ENCODE results near the gene MTFR2.

- TF ChIP-seq, protein P1, sequence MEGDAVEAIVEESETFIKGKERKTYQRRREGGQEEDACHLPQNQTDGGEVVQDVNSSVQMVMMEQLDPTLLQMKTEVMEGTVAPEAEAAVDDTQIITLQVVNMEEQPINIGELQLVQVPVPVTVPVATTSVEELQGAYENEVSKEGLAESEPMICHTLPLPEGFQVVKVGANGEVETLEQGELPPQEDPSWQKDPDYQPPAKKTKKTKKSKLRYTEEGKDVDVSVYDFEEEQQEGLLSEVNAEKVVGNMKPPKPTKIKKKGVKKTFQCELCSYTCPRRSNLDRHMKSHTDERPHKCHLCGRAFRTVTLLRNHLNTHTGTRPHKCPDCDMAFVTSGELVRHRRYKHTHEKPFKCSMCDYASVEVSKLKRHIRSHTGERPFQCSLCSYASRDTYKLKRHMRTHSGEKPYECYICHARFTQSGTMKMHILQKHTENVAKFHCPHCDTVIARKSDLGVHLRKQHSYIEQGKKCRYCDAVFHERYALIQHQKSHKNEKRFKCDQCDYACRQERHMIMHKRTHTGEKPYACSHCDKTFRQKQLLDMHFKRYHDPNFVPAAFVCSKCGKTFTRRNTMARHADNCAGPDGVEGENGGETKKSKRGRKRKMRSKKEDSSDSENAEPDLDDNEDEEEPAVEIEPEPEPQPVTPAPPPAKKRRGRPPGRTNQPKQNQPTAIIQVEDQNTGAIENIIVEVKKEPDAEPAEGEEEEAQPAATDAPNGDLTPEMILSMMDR (IDR thresholded peaks at IDR 0.05): no peak
- TF ChIP-seq POLR2A (IDR thresholded peaks at IDR 0.05): no peak
- TF ChIP-seq EP300 (IDR thresholded peaks at IDR 0.05): no peak
- TF ChIP-seq POLR2AphosphoS5 (IDR thresholded peaks at IDR 0.05): no peak
Measured at GRCh38 chr6:136192902-136193301, 57.2 kb downstream of the MTFR2 start.
